Neural progenitor cell (in vitro differentiated cells): ENCODE results near the gene SSTR4. TPM values are rescaled to one million over a fixed set of nuclear protein-coding genes. Genes with fewer than 3 reads are reported as not detected.

Source experiments
- DNase-seq: peaks from one replicate; pipeline ENCODE4 v3.0.0-alpha.2; 2016; ENCODE audit warnings: low spot score
- H2AFZ ChIP-seq: fragments of 200-600 bp; sonication (generic); replicated peaks from 2 replicates; pipeline ENCODE4 v1.6.1; 2016; ENCODE audit warnings: antibody characterized with exemption
- H3F3A ChIP-seq: fragments of 200-600 bp; sonication (generic); 2 replicates; pipeline ENCODE4 v1.6.1; 2016; ENCODE audit warnings: antibody characterized with exemption, low read depth
- H3K27ac ChIP-seq: fragments of 200-600 bp; sonication (generic); 2 replicates; pipeline ENCODE4 v1.5.1; 2016; ENCODE audit warnings: mild to moderate bottlenecking
- H3K27me3 ChIP-seq: fragments of 200-600 bp; sonication (generic); 2 replicates; pipeline ENCODE4 v1.6.1; 2016; ENCODE audit warnings: mild to moderate bottlenecking, moderate library complexity
- H3K36me3 ChIP-seq: fragments of 200-600 bp; sonication (generic); 2 replicates; pipeline ENCODE4 v1.5.1; 2016
- H3K4me1 ChIP-seq: fragments of 200-600 bp; sonication (generic); 2 replicates; pipeline ENCODE4 v1.6.1; 2016; ENCODE audit warnings: mixed run types
- H3K4me2 ChIP-seq: fragments of 200-600 bp; sonication (generic); 2 replicates; pipeline ENCODE4 v1.6.1; 2016
- H3K4me3 ChIP-seq: fragments of 200-600 bp; sonication (generic); 2 replicates; pipeline ENCODE4 v1.5.1; 2016
- H3K79me2 ChIP-seq: fragments of 200-600 bp; sonication (generic); 2 replicates; pipeline ENCODE4 v1.6.1; 2016; ENCODE audit warnings: low read depth
- H3K9ac ChIP-seq: fragments of 200-600 bp; sonication (generic); 2 replicates; pipeline ENCODE4 v1.6.1; 2016
- H3K9me3 ChIP-seq: fragments of 200-600 bp; sonication (generic); 2 replicates; pipeline ENCODE4 v1.5.1; 2016; ENCODE audit warnings: low read depth
- H4K20me1 ChIP-seq: fragments of 200-600 bp; sonication (generic); 2 replicates; pipeline ENCODE4 v1.6.1; 2016; ENCODE audit warnings: low read depth
- H3K27ac Mint-ChIP-seq: 3 replicates; pipeline ENCODE4 v1.8.0; 2021; ENCODE audit warnings: mixed read lengths
- H3K27me3 Mint-ChIP-seq: 2 replicates; pipeline ENCODE4 v1.8.0; 2022; ENCODE audit warnings: low read depth, mild to moderate bottlenecking, inconsistent platforms, moderate library complexity, mixed read lengths; ENCODE audit not compliant: insufficient read depth
- H3K36me3 Mint-ChIP-seq: 3 replicates; pipeline ENCODE4 v1.8.0; 2021; ENCODE audit warnings: mixed read lengths
- H3K4me1 Mint-ChIP-seq: 3 replicates; pipeline ENCODE4 v1.8.0; 2021; ENCODE audit warnings: mixed read lengths
- H3K4me3 Mint-ChIP-seq: 3 replicates; pipeline ENCODE4 v1.8.0; 2021; ENCODE audit warnings: mild to moderate bottlenecking, moderate library complexity, mixed read lengths
- H3K9me3 Mint-ChIP-seq: 3 replicates; pipeline ENCODE4 v1.8.0; 2020; ENCODE audit warnings: mixed read lengths
- CTCF ChIP-seq: fragments of 200-600 bp; sonication (generic); IDR thresholded peaks from 2 replicates; pipeline ENCODE4 v1.5.1; 2017; ENCODE audit warnings: antibody characterized with exemption, mild to moderate bottlenecking
- EZH2 ChIP-seq: fragments of 200-600 bp; sonication (generic); IDR thresholded peaks from 2 replicates; pipeline ENCODE4 v1.6.1; 2017; ENCODE audit warnings: antibody characterized with exemption, mild to moderate bottlenecking, moderate library complexity
- EZH2phosphoT487 ChIP-seq: fragments of 200-600 bp; sonication (generic); IDR thresholded peaks from 2 replicates; pipeline ENCODE4 v1.6.1; 2017; ENCODE audit warnings: antibody characterized with exemption
- total RNA-seq: library from RNA; depleted of rRNA; stranded (reverse); fragments of >200 nt; gene quantifications from 2 replicates; pipeline ENCODE4 v1.2.3, GENCODE V29; 2015; ENCODE audit warnings: low replicate concordance

SSTR4 gene
- total RNA-seq, 1 donor from 2014 or later: not detected

GRCh38 chr20:23003881-23004460, 31.1 kb upstream of the SSTR4 start:
- Histone ChIP-seq H3K27ac (no peak overlapping the region), H3K4me2 (no peak overlapping the region), H3K27me3 (no peaks in the 10 kb centered on the region), H3K9ac (no peak overlapping the region), H4K20me1 (no peaks in the 10 kb centered on the region), H3K4me3 (no peak overlapping the region), H3F3A (no peaks in the 10 kb centered on the region), H3K79me2 (no peaks in the 10 kb centered on the region), H3K36me3 (no peaks in the 10 kb centered on the region), H3K4me1 (no peaks in the 10 kb centered on the region), H2AFZ (no peak overlapping the region), H3K9me3 (no peaks in the 10 kb centered on the region)
- TF ChIP-seq EZH2 (no peak), CTCF (no peak), EZH2phosphoT487 (no peak)
- H3K4me1 Mint-ChIP-seq: no peaks in the 10 kb centered on the region
- no peaks in the 10 kb centered on the region for H3K36me3 Mint-ChIP-seq
- peaks cover 8% of the 10 kb centered on the region for H3K27me3 Mint-ChIP-seq
- no peak for DNase-seq
- no peak overlapping the region for H3K27ac Mint-ChIP-seq
- H3K4me3 Mint-ChIP-seq: no peak overlapping the region
- H3K9me3 Mint-ChIP-seq: no peaks in the 10 kb centered on the region

- no peak overlapping the region for H3K27ac ChIP-seq
- H3K4me1 ChIP-seq: no peaks in the 10 kb centered on the region
- no peak for DNase-seq
- no peak overlapping the region for H3K27ac Mint-ChIP-seq
- TF ChIP-seq EZH2 (no peak), EZH2phosphoT487 (no peak), CTCF (no peak)
- no peak overlapping the region for H2AFZ ChIP-seq
- no peaks in the 10 kb centered on the region for H3F3A ChIP-seq
- no peaks in the 10 kb centered on the region for H3K9me3 Mint-ChIP-seq
- H3K79me2 ChIP-seq: no peaks in the 10 kb centered on the region
- no peaks in the 10 kb centered on the region for H3K9me3 ChIP-seq
- no peak overlapping the region for H3K4me3 Mint-ChIP-seq
- H3K9ac ChIP-seq: no peak overlapping the region
- no peaks in the 10 kb centered on the region for H3K27me3 ChIP-seq
- H4K20me1 ChIP-seq: no peaks in the 10 kb centered on the region
- no peaks in the 10 kb centered on the region for H3K4me1 Mint-ChIP-seq
- H3K4me2 ChIP-seq: no peak overlapping the region
- H3K4me3 ChIP-seq: no peak overlapping the region
- H3K27me3 Mint-ChIP-seq: peaks cover 9% of the 10 kb centered on the region
- H3K36me3 Mint-ChIP-seq: no peaks in the 10 kb centered on the region
- H3K36me3 ChIP-seq: no peaks in the 10 kb centered on the region
Measured at GRCh38 chr20:23005776-23006175, 29.3 kb upstream of the SSTR4 start.

- peaks cover 5% of the 10 kb centered on the region for H3K27me3 Mint-ChIP-seq
- no peak overlapping the region for H3K9ac ChIP-seq
- no peaks in the 10 kb centered on the region for H3F3A ChIP-seq
- no peaks in the 10 kb centered on the region for H3K9me3 ChIP-seq
- H3K4me1 ChIP-seq: no peaks in the 10 kb centered on the region
- H3K27me3 ChIP-seq: no peaks in the 10 kb centered on the region
- no peaks in the 10 kb centered on the region for H3K4me1 Mint-ChIP-seq
- no peaks in the 10 kb centered on the region for H3K79me2 ChIP-seq
- H3K9me3 Mint-ChIP-seq: no peaks in the 10 kb centered on the region
- H3K4me3 Mint-ChIP-seq: no peak overlapping the region
- no peak for DNase-seq
- no peaks in the 10 kb centered on the region for H3K36me3 Mint-ChIP-seq
- no peak overlapping the region for H2AFZ ChIP-seq
- no peak overlapping the region for H3K4me3 ChIP-seq
- H3K36me3 ChIP-seq: no peaks in the 10 kb centered on the region
- H3K27ac Mint-ChIP-seq: no peak overlapping the region
- no peak overlapping the region for H3K27ac ChIP-seq
- TF ChIP-seq CTCF: no peak
- no peak for TF ChIP-seq EZH2phosphoT487
- TF ChIP-seq EZH2: no peak
- H4K20me1 ChIP-seq: no peaks in the 10 kb centered on the region
- no peak overlapping the region for H3K4me2 ChIP-seq
Measured at GRCh38 chr20:23007462-23007861, 27.6 kb upstream of the SSTR4 start.
